Fibroblast of the aortic adventitia (primary cell): ENCODE measurements around the gene LRMDA. TPM values are rescaled to one million over a fixed set of nuclear protein-coding genes. Genes with fewer than 3 reads are reported as not detected.

ENCODE experiments used
- DNase-seq: peaks from one replicate; pipeline ENCODE4 v3.0.0-alpha.2; 2010; ENCODE audit warnings: low read depth
- H3K4me3 ChIP-seq: 2 replicates; pipeline ENCODE4 v1.5.1; 2011; ENCODE audit warnings: low read depth, mild to moderate bottlenecking, control low read depth, low read length, moderate library complexity
- total RNA-seq: library from RNA; depleted of rRNA; stranded (reverse); fragments of >200 nt; gene quantifications from 2 replicates; pipeline ENCODE4 v1.2.3, GENCODE V29; 2012; ENCODE audit warnings: low replicate concordance
- TF ChIP-seq, protein P1 (sequence below): IDR thresholded peaks from 2 replicates; pipeline ENCODE4 v1.5.1; 2011; ENCODE audit warnings: mild to moderate bottlenecking, low read length, control low read depth, inconsistent platforms; ENCODE audit not compliant: insufficient read depth

Gene LRMDA
- total RNA-seq, 1 donor, result 6.3 TPM

DNA sequence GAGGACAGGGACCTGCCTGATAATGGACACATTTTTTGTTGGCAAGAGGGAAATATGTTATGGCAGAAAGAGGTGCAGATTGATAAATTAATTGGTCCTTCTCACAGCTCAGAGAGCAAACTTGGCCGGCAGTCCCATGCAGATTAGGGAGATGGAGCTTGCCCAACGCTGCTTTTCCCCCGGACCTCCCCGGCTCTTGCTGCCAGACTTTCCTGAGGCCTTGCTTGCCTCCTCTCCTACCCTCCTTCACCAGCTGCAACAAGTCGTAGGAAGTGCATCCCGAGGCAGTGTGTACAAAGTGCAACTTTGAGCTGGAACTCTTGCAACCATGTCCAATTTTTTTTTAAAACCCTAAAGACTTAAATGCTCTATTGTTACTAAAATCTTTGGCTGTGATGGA, 215.5 kb downstream of the LRMDA start:
- TF ChIP-seq, protein P1, sequence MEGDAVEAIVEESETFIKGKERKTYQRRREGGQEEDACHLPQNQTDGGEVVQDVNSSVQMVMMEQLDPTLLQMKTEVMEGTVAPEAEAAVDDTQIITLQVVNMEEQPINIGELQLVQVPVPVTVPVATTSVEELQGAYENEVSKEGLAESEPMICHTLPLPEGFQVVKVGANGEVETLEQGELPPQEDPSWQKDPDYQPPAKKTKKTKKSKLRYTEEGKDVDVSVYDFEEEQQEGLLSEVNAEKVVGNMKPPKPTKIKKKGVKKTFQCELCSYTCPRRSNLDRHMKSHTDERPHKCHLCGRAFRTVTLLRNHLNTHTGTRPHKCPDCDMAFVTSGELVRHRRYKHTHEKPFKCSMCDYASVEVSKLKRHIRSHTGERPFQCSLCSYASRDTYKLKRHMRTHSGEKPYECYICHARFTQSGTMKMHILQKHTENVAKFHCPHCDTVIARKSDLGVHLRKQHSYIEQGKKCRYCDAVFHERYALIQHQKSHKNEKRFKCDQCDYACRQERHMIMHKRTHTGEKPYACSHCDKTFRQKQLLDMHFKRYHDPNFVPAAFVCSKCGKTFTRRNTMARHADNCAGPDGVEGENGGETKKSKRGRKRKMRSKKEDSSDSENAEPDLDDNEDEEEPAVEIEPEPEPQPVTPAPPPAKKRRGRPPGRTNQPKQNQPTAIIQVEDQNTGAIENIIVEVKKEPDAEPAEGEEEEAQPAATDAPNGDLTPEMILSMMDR, result no peak
- H3K4me3 ChIP-seq, result no peak overlapping the region
- DNase-seq, result no peak

DNA sequence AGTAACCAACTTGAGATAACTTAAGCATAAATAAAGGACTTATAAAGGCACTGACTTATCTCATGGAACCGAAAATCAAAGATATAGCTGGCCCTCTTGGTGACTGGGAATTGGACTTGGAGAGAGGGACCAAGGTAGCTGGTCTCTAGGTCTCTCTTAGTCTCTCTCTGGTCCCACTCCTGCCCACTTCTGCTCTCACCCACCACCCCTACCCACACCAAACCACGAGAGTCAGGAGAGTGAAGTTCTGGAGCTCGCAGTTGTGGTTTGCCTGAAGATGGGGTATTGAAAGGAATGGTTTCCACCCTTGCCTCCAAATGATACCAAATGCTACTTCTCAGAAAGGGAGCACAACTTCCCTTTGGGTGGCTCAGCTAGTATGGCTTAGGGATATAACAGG, 216.3 kb downstream of the LRMDA start:
- no peak for DNase-seq
- TF ChIP-seq, protein P1, result no peak
- no peak overlapping the region for H3K4me3 ChIP-seq

DNA sequence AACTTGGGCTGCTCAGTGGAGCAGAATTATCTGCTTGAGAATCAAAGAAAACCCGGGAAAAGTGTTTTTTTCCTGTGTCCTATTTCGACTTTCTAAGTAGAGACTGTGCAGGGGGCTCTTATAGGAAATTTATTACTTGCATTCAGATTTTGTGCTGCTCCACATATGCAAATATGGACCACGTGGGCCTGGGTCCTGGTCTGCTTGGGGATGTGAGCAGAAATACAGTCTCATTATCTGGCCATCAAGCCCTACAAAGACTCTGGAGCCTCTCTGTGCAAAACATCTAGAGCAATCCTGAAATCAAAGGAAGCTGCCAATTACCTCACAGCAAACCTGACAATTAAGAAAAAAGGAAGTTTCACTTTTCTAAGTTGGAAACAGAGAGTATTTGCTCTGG, 216.9 kb downstream of the LRMDA start:
- TF ChIP-seq, protein P1, result no peak
- no peak overlapping the region for H3K4me3 ChIP-seq
- DNase-seq, result no peak

DNA sequence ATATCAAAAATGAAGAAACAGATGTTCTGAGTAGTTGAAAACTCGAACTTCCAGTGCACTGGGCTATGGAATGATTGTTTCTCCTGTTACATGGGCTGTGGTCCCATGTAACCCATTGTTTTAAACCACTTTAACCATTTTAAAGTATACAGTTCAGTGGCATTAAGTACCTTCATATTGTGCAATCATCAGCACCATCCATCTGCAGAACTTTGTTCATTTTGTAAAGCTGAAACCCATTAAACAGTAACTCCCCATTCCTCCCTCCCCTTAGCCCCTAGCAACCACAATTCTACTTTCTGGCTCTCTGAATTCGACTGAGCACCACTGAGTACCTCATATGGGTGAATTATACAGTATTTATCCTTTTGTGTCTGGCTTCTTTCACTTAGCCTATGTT, 217.4 kb downstream of the LRMDA start:
- DNase-seq, result no peak
- TF ChIP-seq, protein P1, result no peak

DNA sequence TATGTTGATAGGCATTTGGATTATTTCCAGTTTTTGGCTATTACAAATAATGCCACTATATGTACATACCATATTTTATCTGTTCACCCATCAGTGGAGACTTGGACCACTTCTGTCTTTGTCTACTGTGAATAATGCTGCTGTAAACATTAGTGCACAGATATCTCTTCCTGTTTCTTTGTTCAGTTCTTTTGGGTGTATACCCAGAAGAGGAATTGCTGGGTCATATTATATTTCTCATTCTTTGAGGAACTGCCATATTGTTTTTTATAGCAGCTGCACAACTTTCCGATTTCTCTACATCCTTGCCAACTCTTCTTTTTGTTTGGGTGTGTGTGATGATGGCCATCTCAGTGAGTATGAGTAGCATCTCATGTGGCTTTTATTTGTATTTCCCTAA, 218.0 kb downstream of the LRMDA start:
- no peak for DNase-seq
- TF ChIP-seq, protein P1, result no peak
- no peak overlapping the region for H3K4me3 ChIP-seq

More for the DNA sequence above, 217.4 kb downstream of the LRMDA start:
- H3K4me3 ChIP-seq, result no peak overlapping the region

DNA sequence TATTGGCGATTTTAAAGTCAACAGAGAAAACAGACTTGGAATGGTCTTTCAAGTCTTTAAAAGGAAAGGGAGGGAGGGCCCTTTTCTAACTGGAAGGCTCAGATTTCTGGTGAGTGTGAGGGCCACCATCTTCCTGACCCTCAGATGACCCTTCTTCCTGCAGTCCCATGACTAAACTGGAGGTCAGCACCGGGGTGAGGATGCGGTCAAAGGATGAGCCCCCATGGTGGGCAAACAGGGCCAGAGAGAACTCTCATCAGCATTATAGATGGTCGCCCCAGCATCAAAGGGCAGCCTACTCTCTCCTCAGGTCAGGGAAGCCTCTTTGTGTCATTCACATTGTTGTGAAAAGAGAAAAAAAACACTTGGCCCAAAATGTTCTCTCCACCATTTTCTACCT, 219.2 kb downstream of the LRMDA start:
- TF ChIP-seq, protein P1, result no peak
- no peak overlapping the region for H3K4me3 ChIP-seq
- DNase-seq, result no peak

DNA sequence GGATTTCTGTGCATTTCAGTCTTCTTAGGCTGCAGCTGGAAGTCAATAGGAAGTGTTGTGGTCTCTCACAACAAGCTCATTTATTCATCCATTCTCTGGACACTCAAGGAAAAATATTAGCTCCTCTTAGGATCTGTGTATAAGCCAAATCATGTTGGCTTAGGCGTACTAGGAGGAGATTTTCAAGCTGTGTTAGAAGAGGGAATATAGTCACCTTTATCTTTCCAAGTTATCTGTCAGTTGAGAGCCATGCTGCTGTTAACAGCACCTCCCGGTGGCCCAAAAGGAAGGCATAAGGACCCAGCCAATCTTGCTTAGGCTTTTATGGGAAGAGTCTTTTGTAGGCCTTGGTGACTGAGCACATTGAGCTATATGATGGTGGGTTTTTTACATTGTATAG, 220.0 kb downstream of the LRMDA start:
- DNase-seq, result peak; percentile 27
- TF ChIP-seq, protein P1, result peak; percentile 26
- no peak overlapping the region for H3K4me3 ChIP-seq
